H1 (cell line): Measurements from ENCODE around the gene RIPOR3. TPM values are rescaled to one million over a fixed set of nuclear protein-coding genes. Genes with fewer than 3 reads are reported as not detected.

Experiments
- CTCF ChIA-PET: fragments of 300-600 bp; sonication (Branson Sonifier 250); formaldehyde crosslinking; loops from one replicate; lab custom pipeline; 2021; ENCODE audit not compliant: partially characterized antibody; lab: Charles Lee
- POLR2A ChIA-PET: fragments of 300-600 bp; sonication (Branson Sonifier 250); formaldehyde crosslinking; loops from one replicate; lab custom pipeline; 2021; ENCODE audit warnings: inconsistent platforms; ENCODE audit not compliant: partially characterized antibody; lab: Charles Lee
- DNase-seq, 2 experiments: peaks; one replicate each; pipeline versions ENCODE4 v3.0.0 to v3.0.0-alpha.2; 2010 to 2022; ENCODE audit warnings: low spot score in 2 of 2, low read depth in 1 of 2, mixed read lengths in 1 of 2
- FAIRE-seq: peaks from 2 replicates; lab custom pipeline; 2011; peaks lifted over from hg19 to GRCh38; lab: Jason Lieb, UNC
- H2AFZ ChIP-seq: 2 replicates; pipeline ENCODE4 v1.8.1; 2012; ENCODE audit warnings: low read length, inconsistent platforms
- H2AK5ac ChIP-seq: 2 replicates; pipeline ENCODE4 v1.6.1; 2013; ENCODE audit warnings: low read depth, low read length
- H2BK120ac ChIP-seq: replicated peaks from 2 replicates; pipeline ENCODE3; 2013; ENCODE audit warnings: low read depth, low read length, inconsistent platforms
- H2BK12ac ChIP-seq: 2 replicates; pipeline ENCODE4 v1.6.1; 2013; ENCODE audit warnings: low read depth, low read length
- H2BK15ac ChIP-seq: 2 replicates; pipeline ENCODE4 v1.6.1; 2013; ENCODE audit warnings: low read length
- H2BK20ac ChIP-seq: 2 replicates; pipeline ENCODE4 v1.6.1; 2013; ENCODE audit warnings: low read length
- H2BK5ac ChIP-seq: 2 replicates; pipeline ENCODE4 v1.6.1; 2013; ENCODE audit warnings: low read depth, low read length
- H3K14ac ChIP-seq: 2 replicates; pipeline ENCODE4 v1.6.1; 2013; ENCODE audit warnings: inconsistent platforms; ENCODE audit not compliant: insufficient read length
- H3K18ac ChIP-seq: 2 replicates; pipeline ENCODE4 v1.6.1; 2013; ENCODE audit warnings: low read length; ENCODE audit errors: extremely low read depth
- H3K23ac ChIP-seq: 2 replicates; pipeline ENCODE4 v1.6.1; 2013; ENCODE audit warnings: inconsistent platforms; ENCODE audit not compliant: insufficient read length
- H3K23me2 ChIP-seq: 2 replicates; pipeline ENCODE4 v1.6.1; 2013; ENCODE audit warnings: low read depth, low read length
- H3K27ac ChIP-seq: 2 replicates; pipeline ENCODE4 v1.6.1; 2011; ENCODE audit warnings: low read depth, low read length, inconsistent platforms
- H3K27me3 ChIP-seq, 4 experiments: replicated peaks in 1 of 4; 1 replicate in 1 of 4; 2 replicates in 3 of 4; pipeline versions ENCODE4 v1.6.1 to v1.8.1; 2011 to 2013; ENCODE audit warnings: low read length in 3 of 4, mild to moderate bottlenecking in 3 of 4, inconsistent platforms in 2 of 4, mixed read lengths in 2 of 4, moderate library complexity in 1 of 4; ENCODE audit not compliant: control insufficient read depth in 3 of 4, insufficient read depth in 3 of 4; ENCODE audit errors: extremely low read depth in 1 of 4
- H3K36me3 ChIP-seq, 4 experiments: 2 replicates each; pipeline versions ENCODE4 v1.6.1 to v1.8.1; 2011 to 2013; ENCODE audit warnings: mild to moderate bottlenecking in 4 of 4, low read length in 3 of 4, moderate library complexity in 2 of 4, control low read depth in 1 of 4, inconsistent platforms in 1 of 4; ENCODE audit not compliant: insufficient read depth in 4 of 4, control insufficient read depth in 2 of 4
- H3K4ac ChIP-seq: replicated peaks from 2 replicates; pipeline ENCODE3; 2013; ENCODE audit warnings: low read length, low read depth, mixed read lengths, inconsistent platforms; ENCODE audit not compliant: insufficient read length
- H3K4me1 ChIP-seq, 4 experiments: replicated peaks in 1 of 4; 1 replicate in 1 of 4; 2 replicates in 3 of 4; pipeline versions ENCODE4 v1.6.1 to v1.8.1; 2011 to 2013; ENCODE audit warnings: low read length in 3 of 4, inconsistent platforms in 2 of 4, mixed read lengths in 1 of 4; ENCODE audit not compliant: insufficient read depth in 4 of 4, control insufficient read depth in 3 of 4
- H3K4me2 ChIP-seq, 2 experiments: 2 replicates each; pipeline versions ENCODE4 v1.6.1 to v1.8.1; 2011 to 2013; ENCODE audit warnings: low read depth in 2 of 2, low read length in 2 of 2, control low read depth in 1 of 2, inconsistent platforms in 1 of 2, mild to moderate bottlenecking in 1 of 2; ENCODE audit not compliant: insufficient read depth in 1 of 2
- H3K4me3 ChIP-seq, 4 experiments: fragments of 200-600, 300-600 bp in 1 of 4; sonication (generic), shearing (Covaris generic), sonication (Bioruptor Twin) in 1 of 4; 2 replicates each; pipeline versions ENCODE4 v1.5.1 to v1.8.1; 2011 to 2016; ENCODE audit warnings: low read length in 4 of 4, low read depth in 3 of 4, control low read depth in 2 of 4, inconsistent platforms in 2 of 4, mild to moderate bottlenecking in 2 of 4, mixed read lengths in 1 of 4, moderate library complexity in 1 of 4; ENCODE audit not compliant: insufficient read depth in 2 of 4; ENCODE audit errors: extremely low read depth in 1 of 4
- H3K56ac ChIP-seq: replicated peaks from 2 replicates; pipeline ENCODE3; 2013; ENCODE audit warnings: low read depth, mild to moderate bottlenecking, mixed read lengths, low read length, inconsistent platforms; ENCODE audit not compliant: insufficient read length
- H3K79me1 ChIP-seq: 2 replicates; pipeline ENCODE4 v1.6.1; 2013; ENCODE audit warnings: low read depth, low read length, control low read depth
- H3K79me2 ChIP-seq, 2 experiments: 2 replicates each; pipeline versions ENCODE4 v1.6.1 to v1.8.1; 2012 to 2013; ENCODE audit warnings: low read length in 2 of 2, mild to moderate bottlenecking in 2 of 2, inconsistent platforms in 1 of 2; ENCODE audit not compliant: insufficient read depth in 2 of 2, control insufficient read depth in 1 of 2
- H3K9ac ChIP-seq, 4 experiments: replicated peaks in 1 of 4; 1 replicate in 1 of 4; 2 replicates in 3 of 4; pipeline versions ENCODE4 v1.6.1 to v1.8.1; 2011 to 2013; ENCODE audit warnings: low read depth in 3 of 4, low read length in 3 of 4, control low read depth in 2 of 4, mild to moderate bottlenecking in 2 of 4, moderate library complexity in 2 of 4, inconsistent platforms in 1 of 4; ENCODE audit errors: extremely low read depth in 1 of 4
- H3K9me3 ChIP-seq, 2 experiments: 2 replicates each; pipeline versions ENCODE4 v1.6.1 to v1.8.1; 2012 to 2013; ENCODE audit warnings: mild to moderate bottlenecking in 2 of 2, moderate library complexity in 2 of 2, control low read depth in 1 of 2, inconsistent platforms in 1 of 2, low read depth in 1 of 2, low read length in 1 of 2, mixed read lengths in 1 of 2; ENCODE audit not compliant: insufficient read depth in 2 of 2
- H4K20me1 ChIP-seq, 2 experiments: replicated peaks in 1 of 2; 2 replicates each; pipeline versions ENCODE3 to v1.8.1; 2011 to 2013; ENCODE audit warnings: inconsistent platforms in 2 of 2, low read length in 2 of 2, mild to moderate bottlenecking in 1 of 2; ENCODE audit not compliant: insufficient read depth in 2 of 2, control insufficient read depth in 1 of 2
- H4K5ac ChIP-seq: 2 replicates; pipeline ENCODE4 v1.6.1; 2013; ENCODE audit warnings: low read length, low read depth, mixed read lengths, inconsistent platforms; ENCODE audit not compliant: insufficient read length
- H4K8ac ChIP-seq: 2 replicates; pipeline ENCODE4 v1.8.0; 2013; ENCODE audit warnings: mild to moderate bottlenecking, moderate library complexity, low read length, inconsistent platforms; ENCODE audit not compliant: insufficient read depth; ENCODE audit errors: extremely low read depth
- H4K91ac ChIP-seq: replicated peaks from 2 replicates; pipeline ENCODE3; 2013; ENCODE audit warnings: low read length, mixed read lengths, inconsistent platforms; ENCODE audit not compliant: insufficient read length
- CEBPB ChIP-seq: IDR thresholded peaks from 2 replicates; pipeline ENCODE4 v1.6.1; 2012; ENCODE audit warnings: low read depth, low read length
- EGR1 ChIP-seq: IDR thresholded peaks from 2 replicates; pipeline ENCODE4 v1.6.1; 2011; ENCODE audit warnings: low read depth, low read length, borderline replicate concordance
- EZH2 ChIP-seq: fragments of 200-600 bp; sonication (generic); IDR thresholded peaks from 2 replicates; pipeline ENCODE4 v1.7.1; 2012; ENCODE audit warnings: low read depth, mild to moderate bottlenecking, moderate library complexity, low read length, inconsistent platforms; ENCODE audit not compliant: severe bottlenecking
- MAFK ChIP-seq: IDR thresholded peaks from 2 replicates; pipeline ENCODE4 v1.6.1; 2012; ENCODE audit warnings: low read depth, mild to moderate bottlenecking, improper control_type of control experiment, low read length
- SIN3A ChIP-seq, 2 experiments: IDR thresholded peaks in 1 of 2; conservative IDR thresholded peaks in 1 of 2; 2 replicates each; pipeline ENCODE4 v1.6.1; 2011 to 2012; ENCODE audit warnings: low read length in 2 of 2, improper control_type of control experiment in 1 of 2, low read depth in 1 of 2, mild to moderate bottlenecking in 1 of 2
- TCF12 ChIP-seq: IDR thresholded peaks from 2 replicates; pipeline ENCODE4 v1.6.1; 2011; ENCODE audit warnings: low read depth, mild to moderate bottlenecking, low read length
- WGBS, 2 experiments: shearing (Covaris generic) in 1 of 2; methylation state at CpG; one replicate each; pipeline versions ENCODE4 v1.1.6 to v1.1.7; 2013 to 2015; ENCODE audit warnings: low lambda C conversion rate in 2 of 2, mixed read lengths in 2 of 2, inconsistent platforms in 1 of 2, low coverage in 1 of 2, missing lambda C conversion rate in 1 of 2; ENCODE audit not compliant: insufficient replicate concordance in 2 of 2, insufficient coverage in 1 of 2, insufficient read length in 1 of 2; ENCODE audit errors: extremely low coverage in 1 of 2, missing lambda C conversion rate in 1 of 2; 5-methylcytosine and 5-hydroxymethylcytosine counted together
- polyA plus RNA-seq, 7 experiments: library from polyadenylated mRNA; depleted of rRNA in 3 of 7; stranded (reverse) in 5 of 7; unstranded in 2 of 7; fragments of >200 nt in 5 of 7; fragments of 200-250 nt in 2 of 7; gene quantifications; 1 replicate in 5 of 7; 2 replicates in 1 of 7; 4 replicates in 1 of 7; pipeline versions ENCODE4 v1.2.1 to v1.2.3, GENCODE V29; 2011 to 2013; ENCODE audit warnings: missing spikeins in 2 of 7, mixed read lengths in 2 of 7
- total RNA-seq: library from RNA; stranded (reverse); fragmentation: NEBNext Ultra II Directional; extraction: Animal tissue kit (Norgen Biotek cat#: 25700); gene quantifications from 2 replicates; pipeline ENCODE4 v1.2.1, GENCODE V29; 2021
- TF ChIP-seq, protein P1 (sequence below): IDR thresholded peaks from 2 replicates; pipeline ENCODE4 v1.6.1; 2012; ENCODE audit warnings: low read length, inconsistent platforms
- TF ChIP-seq, protein P2 (sequence below), 3 experiments: IDR thresholded peaks; 1 replicate in 2 of 3; 2 replicates in 1 of 3; pipeline versions ENCODE4 v1.5.1 to v1.6.1; 2011; ENCODE audit warnings: low read length in 3 of 3, mild to moderate bottlenecking in 3 of 3, inconsistent platforms in 2 of 3, low read depth in 1 of 3, moderate library complexity in 1 of 3; ENCODE audit not compliant: insufficient read depth in 1 of 3; ENCODE audit errors: control extremely low read depth in 1 of 3

RIPOR3 gene
- total and polyA plus RNA-seq, 2 of the 8 experiments (the other 6 are each of a cell fraction or from before 2014, with no cell fraction given), result 3.6 to 4.5 TPM

DNA sequence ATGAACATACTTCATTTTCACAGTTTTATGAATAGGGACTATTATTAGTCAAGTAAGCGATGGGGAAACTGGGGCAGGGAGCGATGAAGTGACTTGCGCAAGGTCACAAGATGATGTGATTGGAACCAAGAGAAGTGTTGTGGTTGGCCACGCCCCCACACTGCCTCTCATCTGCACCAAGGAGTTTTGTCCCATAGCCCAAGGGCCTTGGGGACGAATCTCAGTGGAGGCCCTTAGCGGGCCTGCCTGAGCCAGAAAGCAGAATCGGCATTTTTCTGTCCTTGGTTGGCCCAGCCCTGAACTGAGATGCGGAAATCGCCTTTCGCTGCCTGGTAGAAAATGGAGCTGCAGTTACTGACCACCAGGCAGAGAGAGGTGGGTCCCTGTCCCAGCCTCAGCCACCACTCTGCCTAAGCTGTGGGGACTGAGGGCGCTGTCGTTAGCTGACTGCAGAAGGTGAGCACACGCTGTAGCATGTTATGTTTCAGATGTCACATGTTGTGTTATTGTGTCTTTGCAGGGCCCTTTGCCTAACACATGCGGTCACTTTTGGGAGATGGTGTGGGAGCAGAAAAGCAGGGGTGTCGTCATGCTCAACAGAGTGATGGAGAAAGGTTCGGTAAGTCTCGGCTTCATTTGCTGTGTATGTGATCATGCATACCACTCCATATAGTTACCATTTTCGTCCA is 123.3 kb downstream of the RIPOR3 start:
- Histone ChIP-seq H3K79me2 (no peaks in the 10 kb centered on the region), H3K4me1 (no peaks in the 10 kb centered on the region), H3K23me2 (no peaks in the 10 kb centered on the region), H3K27me3 (no peaks in the 10 kb centered on the region), H3K9ac (no peak overlapping the region), H2BK20ac (no peak overlapping the region), H3K9me3 (no peaks in the 10 kb centered on the region), H3K27ac (no peak overlapping the region), H2AK5ac (no peak overlapping the region), H3K18ac (no peak overlapping the region), H2BK15ac (no peak overlapping the region), H4K8ac (no peak overlapping the region), H2BK5ac (no peak overlapping the region), H3K4me2 (no peak overlapping the region), H4K5ac (no peak overlapping the region), H4K91ac (no peak overlapping the region), H4K20me1 (peaks cover 0 to 10% of the 10 kb centered on the region in 2 experiments), H3K23ac (no peak overlapping the region), H2AFZ (no peak overlapping the region), H3K36me3 (peaks cover 0 to 23% (median 5%) of the 10 kb centered on the region in 4 experiments; a peak in 6 of 8 replicates), H3K14ac (no peak overlapping the region), H3K79me1 (0 out of 2 replicates have a peak, but pooled peaks cover 4% of the 10 kb centered on the region), H2BK120ac (no peak overlapping the region), H2BK12ac (no peak overlapping the region), H3K4ac (no peak overlapping the region), H3K56ac (no peak overlapping the region), H3K4me3 (no peak overlapping the region)
- POLR2A ChIA-PET, result no interaction called here
- 91% methylated on average over 18 of the region's 18 CpGs; no CpG with 5 or more reads in 1 of the 2 experiments for WGBS, 2 experiments
- CTCF ChIA-PET, result interaction anchor here (1.2 to 2.1 kb wide), 2 partner anchors 8 to 10 kb away, joined by 3 to 10 read pairs; no protein-coding TSS in a partner anchor
- no peak for DNase-seq
- no peak for FAIRE-seq
- TF ChIP-seq MAFK (no peak), EZH2 (no peak), CEBPB (no peak), SIN3A (conservative IDR thresholded peaks at IDR 0.05 in 1 of 2, IDR thresholded peaks at IDR 0.05 in 1 of 2; ENCODE audit: low read depth in 1 of 2, low read length in 2 of 2) (no peak), EGR1 (no peak), TCF12 (no peak)
- TF ChIP-seq, protein P1, sequence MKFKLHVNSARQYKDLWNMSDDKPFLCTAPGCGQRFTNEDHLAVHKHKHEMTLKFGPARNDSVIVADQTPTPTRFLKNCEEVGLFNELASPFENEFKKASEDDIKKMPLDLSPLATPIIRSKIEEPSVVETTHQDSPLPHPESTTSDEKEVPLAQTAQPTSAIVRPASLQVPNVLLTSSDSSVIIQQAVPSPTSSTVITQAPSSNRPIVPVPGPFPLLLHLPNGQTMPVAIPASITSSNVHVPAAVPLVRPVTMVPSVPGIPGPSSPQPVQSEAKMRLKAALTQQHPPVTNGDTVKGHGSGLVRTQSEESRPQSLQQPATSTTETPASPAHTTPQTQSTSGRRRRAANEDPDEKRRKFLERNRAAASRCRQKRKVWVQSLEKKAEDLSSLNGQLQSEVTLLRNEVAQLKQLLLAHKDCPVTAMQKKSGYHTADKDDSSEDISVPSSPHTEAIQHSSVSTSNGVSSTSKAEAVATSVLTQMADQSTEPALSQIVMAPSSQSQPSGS, result no peak
- TF ChIP-seq, protein P2, sequence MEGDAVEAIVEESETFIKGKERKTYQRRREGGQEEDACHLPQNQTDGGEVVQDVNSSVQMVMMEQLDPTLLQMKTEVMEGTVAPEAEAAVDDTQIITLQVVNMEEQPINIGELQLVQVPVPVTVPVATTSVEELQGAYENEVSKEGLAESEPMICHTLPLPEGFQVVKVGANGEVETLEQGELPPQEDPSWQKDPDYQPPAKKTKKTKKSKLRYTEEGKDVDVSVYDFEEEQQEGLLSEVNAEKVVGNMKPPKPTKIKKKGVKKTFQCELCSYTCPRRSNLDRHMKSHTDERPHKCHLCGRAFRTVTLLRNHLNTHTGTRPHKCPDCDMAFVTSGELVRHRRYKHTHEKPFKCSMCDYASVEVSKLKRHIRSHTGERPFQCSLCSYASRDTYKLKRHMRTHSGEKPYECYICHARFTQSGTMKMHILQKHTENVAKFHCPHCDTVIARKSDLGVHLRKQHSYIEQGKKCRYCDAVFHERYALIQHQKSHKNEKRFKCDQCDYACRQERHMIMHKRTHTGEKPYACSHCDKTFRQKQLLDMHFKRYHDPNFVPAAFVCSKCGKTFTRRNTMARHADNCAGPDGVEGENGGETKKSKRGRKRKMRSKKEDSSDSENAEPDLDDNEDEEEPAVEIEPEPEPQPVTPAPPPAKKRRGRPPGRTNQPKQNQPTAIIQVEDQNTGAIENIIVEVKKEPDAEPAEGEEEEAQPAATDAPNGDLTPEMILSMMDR (IDR thresholded peaks at IDR 0.05; ENCODE audit: control extremely low read depth in 1 of 3, insufficient read depth in 1 of 3, low read depth in 1 of 3, low read length in 3 of 3), result no peak
